Measurements from ENCODE around the gene GTF2F2. TPM values are rescaled to one million over a fixed set of nuclear protein-coding genes. Genes with fewer than 3 reads are reported as not detected.
A peak's percentile ranks its signal among the peaks of the same experiment; 100 is the strongest.

GTF2F2 gene
- total and polyA plus RNA-seq, 9 of the 15 experiments (the other 6 are each of a cell fraction or from before 2014, with no cell fraction given) = 19.7 to 44.8 (median 32.4) TPM

GRCh38 chr13:45219938-45220375, 99.6 kb downstream of the GTF2F2 start:
- no peak overlapping the region for H3K9ac ChIP-seq (ENCODE audit: insufficient read depth in 1 of 2, low read depth in 2 of 2, low read length in 2 of 2)
- no peaks in the 10 kb centered on the region; a peak in 1 of 5 replicates for H3K4me1 ChIP-seq (replicated peaks in 1 of 2; ENCODE audit: control insufficient read depth in 2 of 2, insufficient read depth in 2 of 2, low read length in 2 of 2)
- no peaks in the 10 kb centered on the region for H3K27me3 ChIP-seq (ENCODE audit: control insufficient read depth in 2 of 2, insufficient read depth in 2 of 2, low read length in 2 of 2)
- no TSS peak for BruUV-seq (replicated peaks)
- intact Hi-C loops (cut with micrococcal nuclease) = no loop called here
- POLR2A ChIA-PET = interaction anchor here (0.6 kb wide), 1 partner anchor 14 kb away, joined by 3 read pairs; no protein-coding TSS in a partner anchor
- WGBS (ENCODE audit: insufficient coverage, low coverage, missing lambda C conversion rate) = 80% methylated on average over 4 of the region's 4 CpGs
- FAIRE-seq = no peak
- no peaks in the 10 kb centered on the region for H3K9me1 ChIP-seq (ENCODE audit: control insufficient read depth, insufficient read depth, low read length)
- H4K20me1 ChIP-seq (replicated peaks; ENCODE audit: control insufficient read depth, insufficient read depth, low read length) = no peaks in the 10 kb centered on the region
- in situ Hi-C loops (cut with MboI) = no loop called here
- peak; percentile 10; the same call in 1 of the 2 replicates for TF ChIP-seq PKNOX1 (IDR thresholded peaks at IDR 0.05)
- TF ChIP-seq MEIS2 (IDR thresholded peaks at IDR 0.05; ENCODE audit: partially characterized antibody) = peak; percentile 91
- TF ChIP-seq HDAC3 (IDR thresholded peaks at IDR 0.05; ENCODE audit: borderline replicate concordance, partially characterized antibody) = no peak
- TF ChIP-seq, protein P1, sequence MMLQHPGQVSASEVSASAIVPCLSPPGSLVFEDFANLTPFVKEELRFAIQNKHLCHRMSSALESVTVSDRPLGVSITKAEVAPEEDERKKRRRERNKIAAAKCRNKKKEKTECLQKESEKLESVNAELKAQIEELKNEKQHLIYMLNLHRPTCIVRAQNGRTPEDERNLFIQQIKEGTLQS (IDR thresholded peaks at IDR 0.05) = peak; percentile 32; the same call in 1 of the 2 replicates
- TF ChIP-seq, protein P1 (CRISPR knock-in tag; conservative IDR thresholded peaks at IDR 0.05) = no peak
- no peak for TF ChIP-seq JUND (IDR thresholded peaks at IDR 0.05; ENCODE audit: borderline replicate concordance, low read depth, low read length)
- TF ChIP-seq JUND (tag; IDR thresholded peaks at IDR 0.05; ENCODE audit: borderline replicate concordance, low read depth, low read length) = peak; percentile 57; the same call in 1 of the 3 replicates
- TF ChIP-seq CEBPG (CRISPR knock-in tag; IDR thresholded peaks at IDR 0.05) = no peak
- no peak for TF ChIP-seq CEBPG (tag; conservative IDR thresholded peaks at IDR 0.05 in 1 of 2, IDR thresholded peaks at IDR 0.05 in 1 of 2)
- no peak for TF ChIP-seq PBX2 (CRISPR knock-in tag; IDR thresholded peaks at IDR 0.05; ENCODE audit: low read depth)
- TF ChIP-seq PBX2 (tag; conservative IDR thresholded peaks at IDR 0.05; ENCODE audit: low read depth) = peak; percentile 81
- TF ChIP-seq SIN3A (IDR thresholded peaks at IDR 0.05; ENCODE audit: borderline replicate concordance in 2 of 2, control insufficient read depth in 1 of 2, low read depth in 2 of 2, low read length in 2 of 2) = no peak
- no peak for TF ChIP-seq MXI1 (IDR thresholded peaks at IDR 0.05; ENCODE audit: low read depth, low read length)
- TF ChIP-seq ZNF3 (CRISPR knock-in tag; IDR thresholded peaks at IDR 0.05) = peak; percentile 76; the same call in 1 of the 2 replicates
- no peak for TF ChIP-seq ZEB2 (IDR thresholded peaks at IDR 0.05)
- TF ChIP-seq FOSL1 (tag; conservative IDR thresholded peaks at IDR 0.05) = peak; percentile 29; the same call in 1 of the 2 replicates
- peak; percentile 44 for TF ChIP-seq RBM25 (IDR thresholded peaks at IDR 0.05; ENCODE audit: low read depth, low read length, severe bottlenecking)
- H3K9me3 ChIP-seq (replicated peaks; ENCODE audit: control insufficient read depth, insufficient read depth, low read depth, low read length) = no peaks in the 10 kb centered on the region
- H3K36me3 ChIP-seq (ENCODE audit: control insufficient read depth, insufficient read depth, low read length) = no peaks in the 10 kb centered on the region
- no peak for DNase-seq (ENCODE audit: extremely low read depth in 1 of 4, low spot score in 3 of 4)
- H3K4me3 ChIP-seq = no peak overlapping the region
- CTCF ChIA-PET (ENCODE audit: low intra/inter-chr PET ratio) = no interaction called here
- peaks cover 5% of the 10 kb centered on the region; the same call in 1 of the 3 replicates for H3K79me2 ChIP-seq (ENCODE audit: control insufficient read depth, insufficient read depth, low read length)
- H3K27ac ChIP-seq (ENCODE audit: extremely low read depth, low read depth, low read length) = no peak overlapping the region
- no peak overlapping the region for H3K4me2 ChIP-seq (ENCODE audit: insufficient read depth, low read length)
- H2AFZ ChIP-seq (ENCODE audit: low read depth, low read length) = no peak overlapping the region
- ATAC-seq = no peak
